ENCODE measurements around the gene AAGAB.

The AAGAB gene

GRCh38 chr15:67244971-67245478 is 9.4 kb downstream of the AAGAB start:
- Histone ChIP-seq H3K9ac (ENCODE audit: low read length) (no peak overlapping the region), H3K4me2 (ENCODE audit: low read depth, low read length, poor library complexity, severe bottlenecking) (no peak overlapping the region), H2AFZ (ENCODE audit: low read depth, low read length, severe bottlenecking) (no peak overlapping the region), H3K36me3 (ENCODE audit: low read length) (no peaks in the 10 kb centered on the region), H3K27me3 (ENCODE audit: low read length) (no peaks in the 10 kb centered on the region), H3F3A (ENCODE audit: insufficient read depth) (0 out of 2 replicates have a peak, but pooled peaks cover 5% of the 10 kb centered on the region), H3K9me2 (replicated peaks; ENCODE audit: insufficient read depth, low read length) (no peaks in the 10 kb centered on the region), H3K79me2 (ENCODE audit: insufficient read depth, low read length) (peaks cover 69% of the 10 kb centered on the region), H3K9me3 (ENCODE audit: insufficient read depth, low read length) (no peaks in the 10 kb centered on the region), H3K27ac (ENCODE audit: low read depth, low read length) (no peak overlapping the region), H4K20me1 (ENCODE audit: low read depth, low read length) (0 out of 2 replicates have a peak, but pooled peaks cover 6% of the 10 kb centered on the region), H3K4me3 (ENCODE audit: insufficient read depth, low read length, poor library complexity, severe bottlenecking) (no peak overlapping the region)
- no peak for TF ChIP-seq EZH2phosphoT487 (conservative IDR thresholded peaks at IDR 0.05; ENCODE audit: low read length)
- no peak for TF ChIP-seq CTCF (IDR thresholded peaks at IDR 0.05; ENCODE audit: insufficient read depth, low read length, poor library complexity, severe bottlenecking)

- no peak overlapping the region for H3K9ac ChIP-seq (ENCODE audit: low read length)
- H4K20me1 ChIP-seq (ENCODE audit: low read depth, low read length) = 0 out of 2 replicates have a peak, but pooled peaks cover 6% of the 10 kb centered on the region
- H3K9me3 ChIP-seq (ENCODE audit: insufficient read depth, low read length) = no peaks in the 10 kb centered on the region
- H3F3A ChIP-seq (ENCODE audit: insufficient read depth) = 0 out of 2 replicates have a peak, but pooled peaks cover 5% of the 10 kb centered on the region
- peaks cover 66% of the 10 kb centered on the region for H3K79me2 ChIP-seq (ENCODE audit: insufficient read depth, low read length)
- no peaks in the 10 kb centered on the region for H3K9me2 ChIP-seq (replicated peaks; ENCODE audit: insufficient read depth, low read length)
- no peak overlapping the region for H3K4me3 ChIP-seq (ENCODE audit: insufficient read depth, low read length, poor library complexity, severe bottlenecking)
- H3K27me3 ChIP-seq (ENCODE audit: low read length) = no peaks in the 10 kb centered on the region
- TF ChIP-seq EZH2phosphoT487 (conservative IDR thresholded peaks at IDR 0.05; ENCODE audit: low read length) (no peak), CTCF (IDR thresholded peaks at IDR 0.05; ENCODE audit: insufficient read depth, low read length, poor library complexity, severe bottlenecking) (no peak)
- H3K4me2 ChIP-seq (ENCODE audit: low read depth, low read length, poor library complexity, severe bottlenecking) = no peak overlapping the region
- no peak overlapping the region for H3K27ac ChIP-seq (ENCODE audit: low read depth, low read length)
- H3K36me3 ChIP-seq (ENCODE audit: low read length) = no peaks in the 10 kb centered on the region
- H2AFZ ChIP-seq (ENCODE audit: low read depth, low read length, severe bottlenecking) = no peak overlapping the region
Observed at GRCh38 chr15:67242708-67243111, 11.8 kb downstream of the AAGAB start.

GRCh38 chr15:67241132-67241855 is 13.2 kb downstream of the AAGAB start:
- H3K9me2 ChIP-seq (replicated peaks; ENCODE audit: insufficient read depth, low read length) = no peaks in the 10 kb centered on the region
- H3K27me3 ChIP-seq (ENCODE audit: low read length) = no peaks in the 10 kb centered on the region
- H3K4me2 ChIP-seq (ENCODE audit: low read depth, low read length, poor library complexity, severe bottlenecking) = no peak overlapping the region
- no peaks in the 10 kb centered on the region for H3K9me3 ChIP-seq (ENCODE audit: insufficient read depth, low read length)
- no peak overlapping the region for H3K27ac ChIP-seq (ENCODE audit: low read depth, low read length)
- H3K79me2 ChIP-seq (ENCODE audit: insufficient read depth, low read length) = peaks cover 62% of the 10 kb centered on the region
- no peak overlapping the region for H2AFZ ChIP-seq (ENCODE audit: low read depth, low read length, severe bottlenecking)
- H3K4me3 ChIP-seq (ENCODE audit: insufficient read depth, low read length, poor library complexity, severe bottlenecking) = no peak overlapping the region
- TF ChIP-seq CTCF (IDR thresholded peaks at IDR 0.05; ENCODE audit: insufficient read depth, low read length, poor library complexity, severe bottlenecking) (no peak), EZH2phosphoT487 (conservative IDR thresholded peaks at IDR 0.05; ENCODE audit: low read length) (no peak)
- H3F3A ChIP-seq (ENCODE audit: insufficient read depth) = 0 out of 2 replicates have a peak, but pooled peaks cover 5% of the 10 kb centered on the region
- no peaks in the 10 kb centered on the region for H3K36me3 ChIP-seq (ENCODE audit: low read length)
- H3K9ac ChIP-seq (ENCODE audit: low read length) = no peak overlapping the region
- 0 out of 2 replicates have a peak, but pooled peaks cover 6% of the 10 kb centered on the region for H4K20me1 ChIP-seq (ENCODE audit: low read depth, low read length)

Data from SU-DHL-6 (cell line).